HEK293 (cell line): ENCODE results near the gene POU5F1.

Experiments
- BCL11A ChIP-seq: fragments of 450-650 bp; formaldehyde crosslinking; IDR thresholded peaks from 2 replicates; pipeline ENCODE4 v1.5.1; 2016; ENCODE audit warnings: low read depth, missing biosample characterization, missing genetic modification characterization
- CTCF ChIP-seq: fragments of 450-650 bp; formaldehyde crosslinking; IDR thresholded peaks from 2 replicates; pipeline ENCODE4 v1.5.1; 2016; ENCODE audit warnings: missing biosample characterization, missing genetic modification characterization
- INSM2 ChIP-seq: fragments of 450-650 bp; formaldehyde crosslinking; IDR thresholded peaks from 2 replicates; pipeline ENCODE4 v1.5.1; 2016; ENCODE audit warnings: missing biosample characterization, missing genetic modification characterization
- KLF16 ChIP-seq: fragments of 450-650 bp; formaldehyde crosslinking; IDR thresholded peaks from 2 replicates; pipeline ENCODE4 v1.5.1; 2017; ENCODE audit warnings: missing biosample characterization, missing genetic modification characterization
- PRDM1 ChIP-seq: fragments of 450-650 bp; formaldehyde crosslinking; IDR thresholded peaks from 2 replicates; pipeline ENCODE4; 2016; ENCODE audit warnings: missing biosample characterization, missing genetic modification characterization
- ZNF114 ChIP-seq: fragments of 450-650 bp; formaldehyde crosslinking; IDR thresholded peaks from 2 replicates; pipeline ENCODE4 v1.5.0; 2017; ENCODE audit warnings: missing biosample characterization, missing genetic modification characterization
- ZNF24 ChIP-seq: fragments of 450-650 bp; formaldehyde crosslinking; IDR thresholded peaks from 2 replicates; pipeline ENCODE4 v1.5.1; 2016; ENCODE audit warnings: missing biosample characterization, missing genetic modification characterization
- ZNF274 ChIP-seq, 2 experiments: fragments of 200-500 bp in 1 of 2; fragments of 450-650 bp in 1 of 2; sonication (Bioruptor generic) in 1 of 2; formaldehyde crosslinking in 1 of 2; IDR thresholded peaks; 2 replicates each; pipeline versions ENCODE4 v1.5.1 to v1.6.1; 2014 to 2016; ENCODE audit warnings: borderline replicate concordance in 1 of 2, inconsistent platforms in 1 of 2, low read length in 1 of 2, missing biosample characterization in 1 of 2, missing genetic modification characterization in 1 of 2

- TF ChIP-seq CTCF (tag by site-specific recombination), result no peak
- no peak for TF ChIP-seq ZNF114 (tag by site-specific recombination)
- TF ChIP-seq ZNF274 (IDR thresholded peaks at IDR 0.05; ENCODE audit: low read length), result no peak
- TF ChIP-seq ZNF274 (tag by site-specific recombination; IDR thresholded peaks at IDR 0.05; ENCODE audit: borderline replicate concordance), result no peak
- TF ChIP-seq BCL11A, result no peak
- no peak for TF ChIP-seq KLF16 (tag by site-specific recombination)
- TF ChIP-seq ZNF24 (tag by site-specific recombination), result no peak
- TF ChIP-seq PRDM1 (tag by site-specific recombination), result no peak
- no peak for TF ChIP-seq INSM2 (tag by site-specific recombination)
Observed at GRCh38 chr6:31194061-31194834, 23.8 kb upstream of the POU5F1 start.
